GM21381 (cell line): ENCODE measurements around the gene UCK2.
A peak's percentile ranks its signal among the peaks of the same experiment; 100 is the strongest.

Experiments used
- ATAC-seq: cut with Tn5 transposase; IDR thresholded peaks from one replicate; pipeline ENCODE4 v1.9.1; 2021; ENCODE audit warnings: mild to moderate bottlenecking, moderate library complexity; ENCODE audit not compliant: unreplicated experiment

Gene UCK2

DNA sequence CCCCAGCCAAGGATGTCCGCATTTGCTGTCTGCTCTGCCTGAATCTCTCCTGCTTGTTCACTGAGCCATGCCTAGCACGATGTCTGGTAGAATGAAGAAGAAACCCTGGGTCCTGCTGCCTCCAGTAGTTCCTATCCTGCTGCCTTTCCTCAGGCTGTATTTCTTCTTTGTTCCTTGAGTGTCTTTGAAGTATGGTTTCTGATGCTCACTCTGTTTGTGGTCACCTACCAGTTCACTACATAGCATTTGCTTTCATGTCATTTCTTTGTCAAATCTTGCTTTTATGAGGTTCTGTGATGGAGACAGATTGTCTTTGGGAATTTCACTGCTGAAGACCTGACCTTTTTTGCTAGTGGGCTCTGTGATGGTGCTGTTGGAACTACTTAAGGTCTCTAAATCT lies 5.9 kb downstream of the UCK2 start:
- no peak for ATAC-seq

DNA sequence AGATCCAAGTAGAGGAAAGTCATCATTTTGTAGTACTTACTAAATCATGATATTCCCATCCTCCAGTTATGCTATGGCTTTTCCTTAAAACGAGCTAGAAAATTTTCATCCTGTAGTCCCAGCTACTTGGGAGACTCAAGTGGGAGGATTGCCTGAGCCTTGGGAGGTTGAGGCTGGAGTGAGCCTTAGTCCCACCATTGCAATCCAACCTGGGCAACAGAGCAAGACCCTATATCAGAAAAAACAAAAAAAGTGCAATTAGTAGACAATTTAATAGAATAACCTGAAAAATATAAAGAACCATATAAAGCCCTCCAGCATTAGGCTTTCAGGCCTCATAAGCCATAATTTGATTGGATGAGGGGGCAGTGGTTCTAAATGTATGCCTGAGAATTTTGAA lies 6.8 kb downstream of the UCK2 start:
- no peak for ATAC-seq

DNA sequence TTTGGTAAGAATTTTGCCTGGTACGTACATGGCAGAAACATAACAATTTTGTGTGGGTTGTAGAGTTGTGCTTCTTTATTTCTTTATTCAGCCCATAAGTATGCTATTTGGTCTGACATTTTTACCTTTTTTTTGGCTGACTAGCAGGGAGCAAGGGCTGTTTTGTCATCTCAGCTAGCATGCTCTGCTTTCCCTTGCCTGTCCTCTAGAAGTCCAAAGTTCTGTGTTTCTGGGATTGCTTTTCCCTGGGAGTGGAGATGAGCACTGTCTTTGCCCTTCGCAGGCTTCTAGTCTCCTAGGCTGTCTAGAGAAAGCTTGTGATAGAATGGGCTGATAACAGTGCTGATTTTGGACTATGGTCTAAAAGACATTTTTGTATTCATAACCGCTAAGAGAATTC lies 7.5 kb downstream of the UCK2 start:
- ATAC-seq = no peak

DNA sequence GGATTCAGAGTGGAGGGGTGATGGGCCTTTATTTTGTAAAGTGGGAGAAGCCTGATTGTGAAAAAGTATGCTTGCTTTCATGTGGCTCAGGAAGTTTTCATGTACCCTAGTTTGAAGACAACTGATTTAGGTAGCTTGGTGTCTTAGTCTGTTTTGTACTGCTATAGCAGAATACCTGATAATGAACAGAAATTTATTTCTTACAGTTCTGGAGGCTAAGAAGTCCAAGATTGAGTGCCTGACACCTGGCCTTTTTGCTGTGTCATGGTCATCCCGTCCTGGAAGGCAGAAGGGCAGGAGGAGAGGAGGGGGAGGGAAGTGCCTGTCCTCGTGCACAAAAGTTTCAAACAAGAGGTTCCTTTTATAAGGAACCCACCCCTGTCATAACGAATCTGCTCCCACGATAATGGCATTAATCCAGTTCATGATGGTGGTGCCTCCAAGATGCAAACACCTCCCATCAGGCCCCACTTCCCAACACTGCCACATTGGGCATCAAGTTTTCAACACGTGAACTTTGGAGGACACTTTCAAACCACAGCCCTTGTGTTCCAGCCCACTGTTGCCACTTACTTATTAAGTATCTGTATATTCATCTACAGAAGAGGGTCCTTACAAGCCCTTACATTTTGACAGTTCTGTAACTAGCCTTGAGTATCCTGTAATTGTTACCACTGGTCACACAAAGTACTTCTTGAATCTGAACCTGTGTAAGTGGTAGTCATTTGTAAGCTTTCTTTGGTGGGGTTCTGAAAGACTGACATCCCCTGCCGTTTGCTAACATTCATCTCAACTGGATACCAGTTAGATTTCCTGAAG lies 9.5 kb downstream of the UCK2 start:
- ATAC-seq = no peak

DNA sequence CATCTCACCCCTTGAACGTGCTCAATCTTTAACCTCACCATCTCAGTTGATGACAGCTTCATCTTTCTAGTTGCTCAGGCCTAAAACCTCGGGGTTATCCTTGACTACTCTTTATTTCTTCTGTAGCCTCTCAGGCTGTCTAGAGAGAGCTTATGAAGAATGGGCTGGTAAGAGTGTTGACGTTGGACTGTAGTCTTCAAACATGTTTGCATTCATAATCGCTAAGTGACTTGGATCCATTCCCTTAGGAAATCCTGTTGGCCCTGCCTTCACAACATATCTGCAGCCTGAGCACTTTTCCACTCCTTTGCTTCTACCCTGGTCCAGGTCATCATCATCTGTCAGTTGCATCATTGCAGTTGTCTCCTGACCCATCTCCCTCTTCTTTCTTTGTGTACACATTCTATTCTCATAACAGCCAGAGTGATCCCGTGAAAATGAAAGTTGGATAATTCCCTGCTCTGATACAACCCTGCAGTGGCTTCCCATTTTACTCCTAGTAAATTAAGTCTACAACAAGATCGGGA lies 10.5 kb downstream of the UCK2 start:
- ATAC-seq = no peak

DNA sequence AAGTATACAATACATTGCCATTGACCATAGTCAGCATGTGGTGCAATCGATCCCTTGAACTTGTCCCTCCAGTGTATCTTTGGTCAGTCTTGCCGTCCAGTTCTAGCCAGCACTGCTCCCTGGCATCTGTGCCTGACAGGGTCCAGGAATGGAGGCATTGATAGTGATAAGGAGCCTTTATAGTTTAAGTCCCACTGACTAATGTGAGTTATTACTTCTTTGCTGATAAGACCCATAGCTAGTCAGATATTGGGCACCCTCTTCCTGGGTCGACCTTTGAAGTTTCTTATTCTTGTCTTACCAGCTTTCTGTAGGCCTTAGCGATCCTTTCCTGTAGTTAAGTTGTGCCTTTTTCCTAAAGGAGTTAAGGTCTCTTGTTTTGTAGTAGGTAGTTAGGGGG lies 13.0 kb downstream of the UCK2 start:
- no peak for ATAC-seq

DNA sequence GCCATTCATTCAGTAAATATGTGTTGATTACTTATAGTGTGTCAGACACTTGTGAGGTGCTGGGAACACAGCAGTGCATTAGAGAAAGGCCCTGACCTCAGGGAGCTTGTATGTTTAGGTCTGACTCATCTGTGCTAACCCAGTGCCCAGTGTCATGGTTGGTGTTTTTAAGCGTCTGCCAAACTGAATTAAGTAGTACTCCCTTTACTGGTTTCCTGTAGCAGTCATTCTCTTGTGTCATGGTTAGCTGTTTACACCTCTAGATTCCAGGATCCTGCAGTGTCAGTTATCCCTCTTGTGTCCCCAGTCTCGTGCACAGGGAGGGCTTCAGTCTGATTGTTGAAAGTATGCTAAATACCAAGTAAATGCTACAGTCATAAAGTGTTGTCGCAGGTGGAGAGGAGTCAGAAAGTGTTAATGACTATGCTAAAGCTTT lies 14.2 kb downstream of the UCK2 start:
- no peak for ATAC-seq

DNA sequence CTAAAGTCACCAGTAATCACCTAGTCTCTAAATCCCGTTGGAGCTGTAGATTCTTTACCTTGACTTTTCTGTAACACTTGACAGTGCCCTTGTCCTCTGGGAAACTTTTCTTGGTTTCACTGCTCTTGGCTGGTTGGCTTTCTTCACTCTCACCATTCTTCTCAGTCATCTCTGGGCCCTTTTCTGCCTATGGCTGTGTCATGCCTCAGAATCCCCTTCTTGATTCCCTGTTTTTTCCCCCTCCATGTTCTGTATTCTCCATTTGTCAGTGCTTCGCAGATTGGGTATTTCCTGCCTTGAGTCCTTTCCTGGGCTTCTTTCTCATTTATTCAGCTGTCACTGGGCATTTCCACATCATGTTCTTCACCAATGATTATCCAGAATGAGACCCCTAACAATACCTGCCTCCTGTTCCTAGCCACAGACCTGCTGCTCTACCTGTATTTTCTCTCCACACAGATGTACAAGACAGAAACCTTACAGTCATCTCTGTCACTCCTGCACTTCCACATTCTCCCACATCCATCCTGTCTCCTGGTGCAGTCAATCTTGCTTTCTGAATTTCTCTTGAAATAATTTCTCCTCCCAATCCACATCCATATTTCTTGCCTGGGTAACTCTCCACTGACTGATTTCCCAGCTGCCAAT lies 14.7 kb downstream of the UCK2 start:
- no peak for ATAC-seq

DNA sequence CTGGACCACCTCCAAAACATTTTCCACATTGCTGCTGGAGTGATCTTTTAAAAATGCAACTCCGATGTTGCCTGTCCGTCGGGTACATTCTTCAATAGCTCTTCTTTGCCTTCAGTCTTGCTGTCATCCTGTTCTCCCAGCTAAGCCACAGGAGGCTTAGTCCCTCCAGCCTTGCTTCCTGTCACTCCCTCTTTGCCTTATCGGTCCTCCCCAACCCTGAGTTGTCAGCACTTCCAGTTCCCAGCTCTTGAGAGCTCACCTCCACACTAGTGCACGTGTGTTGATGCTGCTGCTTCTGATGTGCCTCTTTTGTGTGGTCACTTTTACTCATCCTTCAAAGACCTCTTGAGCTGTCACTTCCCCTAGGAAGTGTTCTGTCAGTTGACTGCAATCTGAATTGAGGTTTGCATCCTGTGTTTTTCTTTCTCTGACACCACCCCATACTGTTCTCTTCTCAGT lies 15.3 kb downstream of the UCK2 start:
- ATAC-seq = peak; percentile 59

DNA sequence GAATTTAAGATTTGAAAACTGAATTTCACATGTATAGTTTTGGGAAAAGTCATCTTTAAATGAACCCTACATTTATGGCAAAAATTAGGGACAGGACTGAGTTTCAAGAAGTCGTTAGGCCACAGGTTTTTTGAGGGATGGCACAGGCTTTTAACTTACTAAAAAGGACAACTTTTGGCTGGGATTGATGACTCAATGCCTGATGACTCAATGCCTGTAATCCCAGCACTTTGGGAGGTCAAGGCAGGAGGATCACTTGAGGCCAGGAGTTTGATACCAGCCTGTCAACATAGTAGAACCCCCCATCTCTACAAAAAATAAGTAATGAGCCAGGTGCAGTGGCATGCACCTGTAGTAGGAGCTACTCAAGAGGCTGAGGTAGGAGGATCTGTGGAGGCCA lies 15.9 kb downstream of the UCK2 start:
- no peak for ATAC-seq

DNA sequence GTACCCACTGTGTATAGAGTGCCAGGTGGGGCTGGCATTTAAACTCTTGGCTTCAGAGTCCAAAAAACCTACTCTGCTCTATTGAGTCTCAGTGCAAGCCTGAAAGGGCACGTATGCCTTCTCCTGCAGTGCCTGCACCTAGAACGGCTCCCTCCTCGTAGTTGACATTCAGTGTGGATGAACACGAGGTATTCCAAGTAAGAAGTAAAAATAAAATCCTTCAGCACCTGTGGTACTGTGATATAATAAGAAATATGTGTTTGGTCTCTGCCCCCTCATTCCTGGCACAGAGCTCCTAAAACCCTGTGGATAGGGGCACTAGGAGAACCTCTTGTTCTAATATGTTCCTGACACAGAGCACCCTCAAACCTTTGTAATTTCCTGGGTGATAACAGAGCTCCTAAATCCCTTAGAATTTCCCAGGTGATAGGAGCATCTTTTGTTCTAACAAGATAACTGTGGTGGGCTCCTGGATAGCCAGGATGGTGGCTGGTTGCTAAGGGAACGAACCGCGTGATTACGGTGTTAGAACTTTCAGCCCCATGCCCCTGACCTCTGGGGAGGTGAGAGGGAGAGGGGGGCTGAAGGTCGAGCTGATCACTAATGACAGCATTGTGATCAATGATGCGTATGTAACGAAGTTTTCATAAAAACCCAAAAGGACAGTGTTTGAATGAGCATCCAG lies 16.8 kb downstream of the UCK2 start:
- ATAC-seq = no peak

DNA sequence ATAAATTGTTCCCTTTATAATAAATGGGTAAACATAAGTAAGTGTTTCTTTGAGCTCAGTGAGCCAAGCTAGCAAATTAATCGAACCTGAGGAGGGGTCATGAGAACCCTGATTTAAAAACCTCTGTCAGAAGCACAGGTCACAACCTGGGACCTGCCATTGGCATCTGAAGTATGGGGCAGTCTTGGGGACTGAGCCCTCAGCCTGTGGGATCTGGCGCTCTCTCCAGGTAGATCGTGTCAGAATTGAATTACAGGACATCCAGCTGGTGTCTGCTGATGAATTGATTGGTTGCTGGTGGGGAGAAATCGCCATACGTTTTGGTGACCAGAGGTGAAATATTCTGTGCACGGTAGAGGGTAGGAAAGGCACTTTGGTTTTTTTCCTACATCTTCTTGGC lies 17.5 kb downstream of the UCK2 start:
- ATAC-seq = no peak

DNA sequence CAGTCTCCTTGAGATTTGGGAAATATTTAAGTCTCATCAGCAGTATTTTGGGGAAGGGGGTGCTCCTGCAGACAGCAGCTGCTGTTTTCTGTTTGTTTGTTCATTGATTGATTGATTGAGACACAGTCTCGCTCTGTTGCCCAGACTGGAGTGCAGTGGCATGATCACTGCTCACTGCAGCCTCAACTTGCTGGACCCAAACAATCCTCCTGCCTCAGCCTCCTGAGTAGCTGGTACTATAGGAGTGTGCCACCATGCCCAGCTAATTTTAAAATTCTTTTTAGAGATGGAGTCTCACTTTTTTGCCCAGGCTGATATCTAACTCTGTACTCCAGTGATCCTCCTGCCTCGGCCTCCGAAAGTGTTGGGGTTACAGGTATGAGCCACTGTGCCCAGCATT lies 18.2 kb downstream of the UCK2 start:
- ATAC-seq = no peak

DNA sequence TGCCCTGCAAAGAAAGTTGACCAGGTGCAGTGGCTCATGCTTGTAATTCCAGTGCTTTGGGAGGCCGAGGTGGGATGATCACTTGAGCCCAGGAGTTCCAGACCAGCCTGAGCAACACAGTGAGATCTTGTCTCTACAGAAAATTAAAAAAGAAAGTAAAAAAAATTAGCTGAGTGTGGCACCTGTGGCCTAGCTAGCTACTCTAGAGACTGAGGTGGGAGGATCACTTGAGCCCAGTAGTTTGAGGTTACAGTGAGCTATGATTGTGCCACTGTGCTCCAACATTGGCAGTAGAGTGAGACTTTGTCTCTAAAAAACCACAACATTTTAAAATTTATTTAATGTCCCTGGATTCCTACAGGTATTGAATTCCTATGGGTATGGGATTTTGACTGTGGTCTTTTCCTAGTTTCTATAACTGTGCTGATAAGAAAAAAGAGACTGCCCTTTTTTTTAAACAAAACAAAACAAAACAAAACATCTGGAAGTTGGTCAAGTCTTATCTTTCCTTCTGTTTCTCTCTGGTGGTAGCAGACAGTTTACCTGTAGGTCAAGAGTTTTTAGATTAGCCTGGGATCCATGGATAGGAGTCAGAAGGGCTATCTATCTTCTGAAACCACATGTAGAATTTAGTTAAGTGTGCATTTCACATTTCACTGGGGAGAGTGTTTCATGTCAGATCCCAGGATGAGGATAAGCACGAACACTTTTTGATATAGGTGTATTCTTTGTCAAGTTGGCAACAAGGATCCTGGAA lies 18.8 kb downstream of the UCK2 start:
- ATAC-seq = no peak

DNA sequence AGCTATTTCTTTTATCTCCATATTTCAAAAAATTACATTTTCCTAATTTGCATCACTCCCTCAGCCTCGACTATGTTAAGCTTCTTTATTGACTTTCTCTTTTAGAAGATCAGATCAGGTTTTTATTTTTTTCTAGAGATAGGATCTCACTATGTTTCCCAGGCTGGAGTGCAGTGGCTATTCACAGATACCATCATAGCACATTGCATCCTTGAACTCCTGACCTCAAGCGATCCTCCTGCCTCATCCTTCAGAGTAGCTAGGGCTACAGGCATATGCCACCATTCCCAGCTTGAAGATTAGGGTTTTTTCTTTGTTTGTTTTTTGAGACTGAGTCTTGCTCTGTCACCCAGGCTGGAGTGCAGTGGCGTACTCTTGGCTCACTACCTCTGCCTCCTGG lies 20.1 kb downstream of the UCK2 start:
- no peak for ATAC-seq

DNA sequence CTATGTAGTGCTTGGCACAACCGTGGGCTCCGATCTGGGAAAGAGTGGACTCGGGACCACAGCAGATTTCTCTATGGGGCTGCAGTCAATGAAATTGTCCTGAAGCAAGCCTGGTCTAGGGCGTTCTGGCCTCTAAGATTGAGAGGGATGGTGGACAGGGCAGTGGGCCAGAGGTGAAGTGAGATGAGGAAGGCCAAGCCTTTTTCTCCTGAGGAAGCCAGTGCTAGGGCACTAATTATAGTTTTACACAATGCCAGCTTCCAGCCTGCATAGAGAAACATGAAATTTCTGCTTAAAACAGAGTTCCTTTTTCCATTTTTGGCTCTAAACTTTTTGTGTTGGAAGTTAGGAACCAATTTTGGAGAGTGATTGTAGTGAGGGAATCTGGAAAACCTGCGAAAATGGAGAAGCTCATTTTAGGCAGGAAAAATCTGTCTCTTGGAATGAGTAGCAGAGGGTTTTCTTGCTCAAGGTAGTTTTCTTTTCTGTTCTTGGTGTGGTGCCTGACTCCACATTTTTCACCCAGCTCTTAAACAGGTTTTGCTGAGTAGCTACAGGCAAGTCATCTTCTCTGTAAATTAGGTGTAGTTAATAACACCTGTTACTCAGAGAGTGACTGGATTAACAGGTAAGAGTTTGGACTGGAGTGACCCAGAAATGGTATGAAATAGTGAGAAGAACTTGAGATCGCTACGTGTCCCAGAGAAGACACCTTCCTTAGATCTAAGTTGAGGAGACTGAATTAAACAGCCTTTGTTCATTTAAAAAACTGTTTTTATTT lies 22.1 kb downstream of the UCK2 start:
- ATAC-seq = no peak

DNA sequence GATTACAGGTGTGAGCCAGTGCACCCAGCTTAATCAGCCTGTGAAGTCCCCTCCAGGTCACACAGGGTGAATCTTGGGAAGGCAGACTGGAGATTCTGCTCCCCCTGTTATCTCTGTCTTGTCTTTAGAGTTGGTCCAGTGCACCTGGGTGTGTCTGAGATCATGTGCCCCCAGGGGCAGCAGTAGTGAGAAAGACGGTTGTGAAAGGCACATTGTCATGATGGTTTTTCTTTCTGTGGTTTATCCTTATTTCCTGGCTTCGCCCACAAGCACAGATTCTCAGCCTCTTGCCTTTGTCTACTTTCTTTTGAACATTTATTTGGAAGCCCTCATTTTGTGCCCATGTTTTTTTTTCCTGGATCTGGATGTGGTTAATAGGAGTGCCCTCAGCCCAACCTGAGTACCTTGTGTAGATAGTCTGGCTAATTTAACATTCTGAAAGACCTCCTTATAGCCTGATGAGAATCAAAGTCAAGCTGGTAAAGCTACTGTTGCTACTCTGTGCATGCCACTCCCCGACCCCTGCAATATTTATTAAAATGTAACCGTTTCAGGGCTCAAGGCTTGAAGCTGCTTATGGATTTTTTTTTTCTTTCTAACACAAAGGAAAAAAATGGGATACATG lies 23.7 kb downstream of the UCK2 start:
- ATAC-seq = peak; percentile 73

DNA sequence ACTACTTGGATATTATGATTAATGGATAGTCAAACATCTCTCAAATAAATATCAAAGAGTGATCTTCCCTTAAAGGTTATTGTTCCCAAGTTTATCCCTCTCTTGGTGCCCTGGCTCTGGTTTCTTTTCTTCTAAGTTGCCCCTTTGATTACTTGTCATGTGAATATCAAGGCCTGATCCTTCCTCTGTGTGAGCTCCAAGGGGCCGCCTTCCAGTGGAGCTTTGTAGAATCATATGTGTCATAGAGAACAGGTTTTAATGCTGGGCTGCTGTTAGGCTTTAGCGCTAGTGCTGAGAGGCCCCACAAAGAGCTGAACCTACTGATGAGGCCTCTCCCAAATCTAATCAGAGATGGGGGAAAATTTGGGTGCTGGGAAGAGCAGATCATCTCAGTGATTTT lies 25.5 kb downstream of the UCK2 start:
- no peak for ATAC-seq

DNA sequence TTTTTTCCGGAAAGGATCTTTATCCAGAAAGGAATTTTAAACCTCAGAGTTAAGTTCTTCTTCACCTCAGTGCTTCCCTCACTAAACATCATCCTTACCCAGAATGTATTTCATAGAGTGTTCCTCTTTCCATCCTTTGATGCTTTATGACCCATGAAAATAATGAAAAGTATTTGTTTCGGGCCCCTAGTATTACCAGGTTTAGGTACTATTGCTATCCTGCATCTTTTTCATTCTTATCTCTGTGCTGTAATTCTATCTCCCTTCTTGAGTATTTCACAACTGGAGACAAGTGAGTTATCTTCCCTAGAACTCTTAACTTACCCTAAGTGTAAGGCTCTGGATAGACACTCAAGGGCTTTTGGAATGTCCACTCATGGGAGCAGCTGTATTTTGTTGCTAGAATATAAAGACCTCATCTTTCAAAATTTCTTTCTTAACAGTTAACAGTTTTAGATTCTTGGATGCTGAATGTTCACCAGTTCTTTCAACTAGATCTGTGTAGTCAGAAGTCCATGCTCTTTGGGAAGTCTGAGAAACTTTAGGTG lies 26.2 kb downstream of the UCK2 start:
- ATAC-seq = no peak
